Erythroblast (primary cell): ENCODE data around the gene AQP6.

Source experiments
- GATA1 ChIP-seq: IDR thresholded peaks from 2 replicates; pipeline ENCODE4 v1.6.1; 2011; ENCODE audit warnings: low read depth, mild to moderate bottlenecking, control low read depth, low read length, moderate library complexity
- POLR2A ChIP-seq: IDR thresholded peaks from 2 replicates; pipeline ENCODE4 v1.6.1; 2011; ENCODE audit warnings: mild to moderate bottlenecking, low read length

DNA sequence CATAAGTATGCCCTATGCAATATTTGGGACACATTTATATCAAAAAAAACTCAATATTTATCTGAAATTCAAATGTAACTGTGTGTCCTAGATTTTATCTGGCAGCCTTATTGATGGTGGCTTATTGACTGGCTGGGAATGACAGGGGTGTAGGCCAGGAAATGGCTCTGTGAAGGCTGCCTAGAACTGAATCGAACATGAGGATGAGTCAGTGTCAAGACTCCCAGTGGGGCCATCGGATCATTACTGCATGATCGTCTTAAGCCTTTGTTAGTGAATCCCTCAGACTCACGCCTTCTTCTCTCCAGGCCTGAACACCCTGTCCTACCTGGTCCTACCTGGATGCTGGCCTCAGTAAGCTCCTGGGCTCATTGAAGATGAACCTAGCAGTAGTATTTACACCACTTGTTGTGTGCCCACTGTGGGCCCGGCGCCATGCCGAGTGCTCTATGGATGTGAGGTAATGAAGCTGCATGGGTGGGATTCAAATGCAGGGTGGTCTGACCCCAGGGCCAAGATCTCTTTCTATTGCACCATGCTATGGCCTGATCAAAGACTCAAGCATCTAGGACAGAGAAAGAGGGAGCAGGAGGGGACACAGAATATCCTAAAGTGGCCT is 48.0 kb upstream of the AQP6 start:
- TF ChIP-seq POLR2A, result no peak
- TF ChIP-seq GATA1, result no peak
